ENCODE measurements around the gene LPP. TPM values are rescaled to one million over a fixed set of nuclear protein-coding genes. Genes with fewer than 3 reads are reported as not detected.
A peak's percentile ranks its signal among the peaks of the same experiment; 100 is the strongest.

Gene LPP
- polyA plus RNA-seq, 1 donor (not counting 4 experiments of a cell fraction or from before 2014, with no cell fraction given) = 16.0 TPM

- H3K4me1 ChIP-seq (ENCODE audit: control insufficient read depth, extremely low read depth, insufficient read depth, low read length) = peaks cover 12% of the 10 kb centered on the region
- H3K27me3 ChIP-seq (ENCODE audit: control insufficient read depth, extremely low read depth, insufficient read depth, low read length) = no peaks in the 10 kb centered on the region
- no peaks in the 10 kb centered on the region for H4K20me1 ChIP-seq (ENCODE audit: control insufficient read depth, extremely low read depth, insufficient read depth, low read length)
- no peaks in the 10 kb centered on the region for H3K9me3 ChIP-seq (ENCODE audit: control insufficient read depth, low read depth, low read length)
- no peak overlapping the region for H3K9ac ChIP-seq (ENCODE audit: control insufficient read depth, extremely low read depth, insufficient read depth, low read length)
- no peaks in the 10 kb centered on the region for H3K79me2 ChIP-seq (ENCODE audit: control insufficient read depth, insufficient read depth, low read length)
- DNase-seq (ENCODE audit: low read depth, low spot score) (no peak), FAIRE-seq (no peak)
- H2AFZ ChIP-seq (ENCODE audit: control insufficient read depth, low read length) = no peak overlapping the region
- dilution Hi-C loops (cut with MboI; ENCODE audit: extremely low pct_ligation_motif_present, low sequenced_read_pairs) = no loop called here
- H3K36me3 ChIP-seq (ENCODE audit: control insufficient read depth in 2 of 2, extremely low read depth in 1 of 2, insufficient read depth in 2 of 2, low read length in 2 of 2) = no peaks in the 10 kb centered on the region
- H3K27ac ChIP-seq (ENCODE audit: control insufficient read depth, insufficient read depth, low read length) = no peak overlapping the region
- peak overlapping the region; percentile 72 for H3K4me2 ChIP-seq (ENCODE audit: control insufficient read depth, extremely low read depth, insufficient read depth, low read depth, low read length)
- TF ChIP-seq CTCF (optimal IDR thresholded peaks at IDR 0.05 in 1 of 3, IDR thresholded peaks at IDR 0.05 in 1 of 3, conservative IDR thresholded peaks at IDR 0.05 in 1 of 3; ENCODE audit: extremely low read depth in 1 of 3, insufficient read depth in 2 of 3, low read length in 3 of 3) (no peak), EZH2 (IDR thresholded peaks at IDR 0.05; ENCODE audit: low read length) (no peak)
- H3K9me1 ChIP-seq (ENCODE audit: control insufficient read depth, extremely low read depth, insufficient read depth, low read length) = no peaks in the 10 kb centered on the region
- H3K4me3 ChIP-seq (ENCODE audit: control insufficient read depth in 2 of 3, extremely low read depth in 1 of 3, insufficient read depth in 2 of 3, low read depth in 1 of 3, low read length in 3 of 3) = no peak overlapping the region
These were observed 663.9 kb downstream of the LPP start for GRCh38 chr3:188817935-188818269.

GRCh38 chr3:188818282-188818681, 664.3 kb downstream of the LPP start:
- Histone ChIP-seq H3K36me3 (ENCODE audit: control insufficient read depth in 2 of 2, extremely low read depth in 1 of 2, insufficient read depth in 2 of 2, low read length in 2 of 2) (no peaks in the 10 kb centered on the region), H3K9me1 (ENCODE audit: control insufficient read depth, extremely low read depth, insufficient read depth, low read length) (no peaks in the 10 kb centered on the region), H3K4me3 (ENCODE audit: control insufficient read depth in 2 of 3, extremely low read depth in 1 of 3, insufficient read depth in 2 of 3, low read depth in 1 of 3, low read length in 3 of 3) (no peak overlapping the region), H4K20me1 (ENCODE audit: control insufficient read depth, extremely low read depth, insufficient read depth, low read length) (no peaks in the 10 kb centered on the region), H3K9ac (ENCODE audit: control insufficient read depth, extremely low read depth, insufficient read depth, low read length) (no peak overlapping the region), H2AFZ (ENCODE audit: control insufficient read depth, low read length) (no peak overlapping the region), H3K9me3 (ENCODE audit: control insufficient read depth, low read depth, low read length) (no peaks in the 10 kb centered on the region), H3K4me1 (ENCODE audit: control insufficient read depth, extremely low read depth, insufficient read depth, low read length) (peaks cover 12% of the 10 kb centered on the region), H3K27ac (ENCODE audit: control insufficient read depth, insufficient read depth, low read length) (no peak overlapping the region), H3K4me2 (ENCODE audit: control insufficient read depth, extremely low read depth, insufficient read depth, low read depth, low read length) (no peak overlapping the region), H3K27me3 (ENCODE audit: control insufficient read depth, extremely low read depth, insufficient read depth, low read length) (no peaks in the 10 kb centered on the region), H3K79me2 (ENCODE audit: control insufficient read depth, insufficient read depth, low read length) (no peaks in the 10 kb centered on the region)
- dilution Hi-C loops (cut with MboI; ENCODE audit: extremely low pct_ligation_motif_present, low sequenced_read_pairs) = no loop called here
- no peak for DNase-seq (ENCODE audit: low read depth, low spot score)
- no peak for TF ChIP-seq CTCF (optimal IDR thresholded peaks at IDR 0.05 in 1 of 3, IDR thresholded peaks at IDR 0.05 in 1 of 3, conservative IDR thresholded peaks at IDR 0.05 in 1 of 3; ENCODE audit: extremely low read depth in 1 of 3, insufficient read depth in 2 of 3, low read length in 3 of 3)
- FAIRE-seq = no peak

All from keratinocyte (primary cell).